ENCODE results near the gene CLASP2. TPM values are rescaled to one million over a fixed set of nuclear protein-coding genes. Genes with fewer than 3 reads are reported as not detected.

The CLASP2 gene
- total RNA-seq, 2 donors from 2014 or later: 37.2 to 41.2 TPM

DNA sequence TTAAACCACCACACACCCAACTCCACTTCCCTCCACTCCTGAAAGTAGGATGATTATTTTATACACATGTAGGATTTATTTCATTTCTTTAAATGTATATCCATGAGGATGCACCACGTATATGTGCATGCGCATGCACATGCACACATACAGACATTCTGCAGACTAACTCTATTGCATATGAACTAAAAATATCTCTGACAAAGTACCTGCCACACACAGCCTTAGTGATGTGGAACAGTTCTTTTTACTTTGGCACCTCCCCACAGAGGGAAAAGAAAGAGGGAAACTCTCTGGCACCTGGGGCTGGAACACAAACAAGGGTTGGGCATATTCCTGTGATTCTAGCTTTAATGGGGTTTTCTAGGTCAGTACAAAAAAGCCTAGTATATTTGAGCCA is 138.2 kb downstream of the CLASP2 start:
- DNase-seq: no peak
- peak; percentile 30 for ATAC-seq
- intact Hi-C loops (cut with DNase I, micrococcal nuclease): no loop called here

DNA sequence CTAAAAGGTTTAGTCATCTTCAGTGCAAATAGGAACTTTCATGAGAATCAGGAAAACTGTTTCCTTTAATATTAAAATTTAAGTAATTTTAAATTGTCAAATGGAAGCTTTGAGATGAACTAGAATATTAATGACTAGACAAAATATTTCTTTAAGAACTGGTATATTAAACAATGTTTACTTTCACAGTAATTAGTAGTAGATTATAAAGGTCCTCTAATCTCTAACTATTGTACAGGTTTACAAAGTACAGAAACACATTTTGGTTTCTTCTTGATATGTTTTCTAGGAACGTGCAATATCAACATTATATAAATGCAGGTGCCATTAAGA is 138.9 kb downstream of the CLASP2 start:
- intact Hi-C loops (cut with DNase I, micrococcal nuclease): no loop called here
- DNase-seq (no peak), ATAC-seq (no peak)

- ATAC-seq (no peak), DNase-seq (no peak)
- intact Hi-C loops (cut with DNase I, micrococcal nuclease): no loop called here
Measured at GRCh38 chr3:33578325-33579177, 139.5 kb downstream of the CLASP2 start.

GRCh38 chr3:33577588-33577987 is 140.5 kb downstream of the CLASP2 start:
- intact Hi-C loops (cut with DNase I, micrococcal nuclease): no loop called here
- no peak for ATAC-seq

GRCh38 chr3:33577173-33577572 is 140.9 kb downstream of the CLASP2 start:
- no peak for ATAC-seq
- DNase-seq: no peak
- intact Hi-C loops (cut with DNase I, micrococcal nuclease): no loop called here

More at GRCh38 chr3:33577588-33577987, 140.5 kb downstream of the CLASP2 start:
- DNase-seq: no peak

DNA sequence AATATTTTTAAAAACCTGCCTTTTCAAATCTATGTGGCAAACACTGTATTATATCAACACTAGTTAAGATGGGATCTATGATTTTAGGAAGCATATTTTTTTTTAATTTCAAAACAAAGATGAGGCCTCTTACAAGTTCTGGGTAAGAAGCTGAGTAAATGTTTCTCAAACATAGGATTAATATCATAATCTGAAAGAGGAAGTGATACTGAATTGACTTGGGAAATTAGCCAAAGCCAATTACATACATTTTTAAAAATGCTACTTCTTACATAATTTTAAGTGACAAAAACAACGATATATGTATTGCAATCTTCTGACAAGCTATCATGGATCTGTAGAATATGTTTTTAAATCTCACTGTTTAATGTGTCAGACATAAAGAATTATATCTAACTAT is 142.7 kb downstream of the CLASP2 start:
- DNase-seq (no peak), ATAC-seq (no peak)
- intact Hi-C loops (cut with DNase I, micrococcal nuclease): no loop called here

DNA sequence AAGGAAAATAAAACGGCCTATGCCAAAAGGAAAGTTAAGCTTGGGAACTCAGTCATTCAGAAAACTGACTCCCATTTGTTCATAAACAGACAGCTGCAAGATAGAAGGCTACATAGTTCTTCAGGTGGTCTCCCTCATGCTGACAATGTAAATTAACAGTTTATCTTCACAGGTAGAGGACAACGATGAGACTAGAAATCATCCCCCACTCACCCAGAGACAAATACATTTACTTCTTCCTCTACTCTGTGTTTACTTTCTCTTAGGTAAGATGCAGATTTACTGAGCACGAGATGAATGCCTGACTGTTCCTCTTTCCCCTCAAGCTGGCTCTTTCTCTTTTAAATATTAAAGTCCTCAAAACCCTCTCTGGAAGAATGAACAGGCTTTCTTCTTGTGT is 160.2 kb downstream of the CLASP2 start:
- no peak for ATAC-seq
- intact Hi-C loops (cut with DNase I, micrococcal nuclease): no loop called here
- no peak for DNase-seq

DNA sequence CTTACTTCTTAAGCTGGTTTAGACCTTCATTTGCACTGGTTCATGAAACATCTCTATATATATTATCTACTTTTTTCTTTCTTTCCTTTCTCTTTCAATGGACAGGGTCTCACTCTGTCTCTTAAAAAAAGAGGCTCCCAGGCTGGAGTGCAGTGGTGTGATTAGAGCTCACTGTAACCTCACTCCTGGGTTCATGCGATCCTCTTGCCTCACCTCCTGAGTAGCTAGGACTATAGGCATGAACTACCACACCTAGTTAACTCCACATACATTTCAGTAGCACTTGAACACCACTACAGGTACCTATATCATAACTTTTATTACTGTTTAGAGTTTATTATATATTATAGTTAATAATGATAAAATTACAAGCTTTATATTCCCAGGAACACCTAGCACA is 160.8 kb downstream of the CLASP2 start:
- DNase-seq (no peak), ATAC-seq (no peak)
- intact Hi-C loops (cut with DNase I, micrococcal nuclease): no loop called here

- DNase-seq: no peak
Measured at GRCh38 chr3:33547101-33547500, 171.0 kb downstream of the CLASP2 start.

DNA sequence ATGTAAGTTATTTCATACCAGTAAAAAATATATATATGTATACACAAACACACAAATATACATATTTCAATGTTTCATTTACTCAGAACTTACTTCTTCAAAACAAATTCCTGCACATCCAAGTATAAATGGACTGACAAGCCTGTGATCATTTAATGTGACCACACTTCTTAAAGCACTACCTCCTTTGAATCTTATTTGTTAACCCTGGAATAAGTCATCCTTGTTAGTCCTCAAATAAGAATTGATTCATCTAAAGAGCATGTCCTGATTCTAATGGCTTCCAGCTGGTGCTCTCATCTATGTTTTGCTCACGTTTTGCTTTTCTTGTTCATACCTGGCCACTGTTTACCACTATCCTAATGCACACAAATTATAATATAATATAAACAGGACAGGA is 173.9 kb downstream of the CLASP2 start:
- no peak for ATAC-seq
- DNase-seq: no peak
- intact Hi-C loops (cut with DNase I, micrococcal nuclease): no loop called here

More at GRCh38 chr3:33547101-33547500, 171.0 kb downstream of the CLASP2 start:
- intact Hi-C loops (cut with DNase I, micrococcal nuclease): no loop called here
- ATAC-seq: no peak

DNA sequence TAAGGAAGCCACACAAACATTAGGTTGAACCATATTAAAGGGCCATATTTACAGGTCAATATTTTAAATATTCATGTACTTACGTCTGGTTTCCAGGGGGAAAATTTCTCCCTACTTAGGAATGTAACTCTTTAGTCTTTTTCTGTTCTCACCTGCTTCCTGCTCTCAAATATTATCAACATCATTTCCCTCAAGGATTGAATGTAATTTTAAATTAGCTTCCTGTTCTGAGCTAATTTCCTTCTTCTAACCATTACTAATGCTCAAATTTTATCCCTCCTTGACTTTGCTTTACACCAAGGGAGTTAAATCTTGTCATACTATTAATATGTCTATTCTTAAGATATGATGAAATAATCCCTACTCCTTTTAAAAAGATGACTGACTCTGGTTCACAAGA is 174.5 kb downstream of the CLASP2 start:
- ATAC-seq: no peak
- intact Hi-C loops (cut with DNase I, micrococcal nuclease): no loop called here
- no peak for DNase-seq

GRCh38 chr3:33541918-33542317 is 176.1 kb downstream of the CLASP2 start:
- intact Hi-C loops (cut with DNase I, micrococcal nuclease): no loop called here
- DNase-seq (no peak), ATAC-seq (no peak)

- intact Hi-C loops (cut with DNase I, micrococcal nuclease): no loop called here
- DNase-seq (no peak), ATAC-seq (no peak)
Measured at GRCh38 chr3:33538678-33539339, 179.2 kb downstream of the CLASP2 start.

DNA sequence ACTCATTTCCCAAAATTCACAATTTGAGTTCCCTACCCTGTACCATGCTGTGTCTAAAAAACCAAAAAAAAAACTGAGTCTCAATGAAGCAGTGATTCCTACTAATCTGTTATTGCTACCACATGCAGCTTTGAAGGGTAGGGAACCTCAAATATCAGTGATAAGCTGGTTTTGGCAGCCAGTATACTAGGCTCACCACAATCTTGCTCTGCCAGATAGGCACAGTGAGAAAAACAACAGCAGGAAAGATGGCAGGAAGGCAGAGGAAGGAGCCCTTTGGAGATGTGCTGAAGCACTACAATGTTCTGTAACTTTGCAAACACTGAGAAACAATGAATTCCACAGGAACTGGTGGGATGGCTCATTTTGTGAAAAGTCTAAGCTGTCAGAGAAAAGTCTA is 180.9 kb downstream of the CLASP2 start:
- ATAC-seq: no peak
- intact Hi-C loops (cut with DNase I, micrococcal nuclease): no loop called here
- no peak for DNase-seq

DNA sequence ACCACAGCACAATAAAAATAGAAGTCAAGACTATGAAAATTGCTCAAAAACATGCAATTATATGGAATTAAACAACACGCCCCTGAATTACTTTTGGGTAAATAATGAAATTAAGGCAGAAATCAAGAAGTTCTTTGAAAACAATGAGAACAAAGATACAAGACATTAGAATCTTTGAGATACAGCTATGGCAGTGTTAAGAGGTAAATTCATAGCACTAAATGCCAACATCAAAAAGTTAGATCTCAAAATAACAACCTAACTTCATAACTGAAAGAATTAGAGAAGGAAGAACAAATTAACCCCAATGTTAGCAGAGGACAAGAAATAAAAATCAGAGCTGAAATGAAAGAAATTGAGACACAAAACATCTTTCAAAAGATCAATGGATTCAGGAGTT is 191.3 kb downstream of the CLASP2 start:
- DNase-seq: no peak
- intact Hi-C loops (cut with DNase I, micrococcal nuclease): no loop called here
- no peak for ATAC-seq

DNA sequence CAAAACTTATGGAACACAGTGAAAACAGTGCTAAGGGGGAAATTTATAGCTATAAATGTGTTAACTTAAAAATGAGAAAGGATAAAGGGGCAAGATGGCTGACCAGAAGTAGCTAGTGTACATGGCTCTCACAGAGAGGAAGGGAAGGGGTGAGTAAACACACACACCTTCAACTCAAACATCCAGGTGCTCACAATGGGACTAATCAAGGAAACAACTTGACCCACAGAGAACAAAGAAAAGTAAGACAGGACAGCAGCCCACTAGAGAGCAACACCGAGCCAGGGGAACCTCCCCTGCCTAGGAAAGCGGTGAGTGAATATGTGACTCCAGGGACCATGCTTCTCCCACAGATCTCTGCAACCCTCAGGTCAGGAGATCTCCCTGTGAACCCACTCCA is 192.8 kb downstream of the CLASP2 start:
- ATAC-seq (peak; percentile 85), DNase-seq (no peak)
- intact Hi-C loops (cut with DNase I, micrococcal nuclease): no loop called here

- DNase-seq (no peak), ATAC-seq (no peak)
- intact Hi-C loops (cut with DNase I, micrococcal nuclease): no loop called here
Measured at GRCh38 chr3:33523093-33523667, 194.9 kb downstream of the CLASP2 start.

GRCh38 chr3:33521736-33522135 is 196.3 kb downstream of the CLASP2 start:
- ATAC-seq (no peak), DNase-seq (no peak)
- intact Hi-C loops (cut with DNase I, micrococcal nuclease): no loop called here

GRCh38 chr3:33513262-33513863 is 204.7 kb downstream of the CLASP2 start:
- intact Hi-C loops (cut with DNase I, micrococcal nuclease): no loop called here
- DNase-seq: no peak
- no peak for ATAC-seq

DNA sequence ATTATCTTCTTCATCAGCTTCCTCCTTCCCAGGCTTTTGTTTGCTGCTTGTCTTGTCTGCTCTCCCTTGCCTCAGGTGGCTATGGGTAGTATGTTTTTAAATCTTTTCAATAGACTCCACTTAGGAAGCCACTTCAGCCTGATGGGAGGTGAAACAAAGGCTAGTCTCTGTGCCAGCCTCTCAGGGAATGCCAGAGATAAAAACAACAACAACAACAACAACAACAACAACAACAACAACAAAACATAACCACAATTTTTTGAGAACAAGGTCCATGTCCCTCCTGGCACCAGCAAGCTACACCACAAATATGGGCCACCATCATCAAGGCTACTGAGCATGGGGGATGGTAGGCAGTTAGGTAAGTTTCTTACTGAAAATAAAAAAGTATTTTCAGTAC is 213.0 kb downstream of the CLASP2 start:
- DNase-seq: no peak
- intact Hi-C loops (cut with DNase I, micrococcal nuclease): no loop called here
- ATAC-seq: no peak
